ENCODE data around the gene ETV6.

ETV6 gene

GRCh38 chr12:11812586-11813437, 163.3 kb downstream of the ETV6 start:
- TF ChIP-seq TAF1 (IDR thresholded peaks at IDR 0.05; ENCODE audit: borderline replicate concordance, insufficient read depth, low read length) (no peak), SIN3A (IDR thresholded peaks at IDR 0.05; ENCODE audit: borderline replicate concordance, insufficient read depth, low read length) (no peak), REST (IDR thresholded peaks at IDR 0.05; ENCODE audit: insufficient read depth in 1 of 2, low read depth in 2 of 2, low read length in 2 of 2) (no peak), FOXP2 (optimal IDR thresholded peaks at IDR 0.05; ENCODE audit: borderline replicate concordance, extremely low read depth, extremely low read length, insufficient read depth) (no peak)

- no peak for TF ChIP-seq REST (IDR thresholded peaks at IDR 0.05; ENCODE audit: insufficient read depth in 1 of 2, low read depth in 2 of 2, low read length in 2 of 2)
- no peak for TF ChIP-seq POLR2AphosphoS5 (IDR thresholded peaks at IDR 0.05; ENCODE audit: low read depth, low read length)
- TF ChIP-seq SIN3A (IDR thresholded peaks at IDR 0.05; ENCODE audit: borderline replicate concordance, insufficient read depth, low read length), result no peak
- TF ChIP-seq FOXP2 (optimal IDR thresholded peaks at IDR 0.05; ENCODE audit: borderline replicate concordance, extremely low read depth, extremely low read length, insufficient read depth), result no peak
- TF ChIP-seq TAF1 (IDR thresholded peaks at IDR 0.05; ENCODE audit: borderline replicate concordance, insufficient read depth, low read length), result no peak
These were observed 164.0 kb downstream of the ETV6 start for GRCh38 chr12:11813438-11813813.

- TF ChIP-seq FOXP2 (optimal IDR thresholded peaks at IDR 0.05; ENCODE audit: borderline replicate concordance, extremely low read depth, extremely low read length, insufficient read depth), result no peak
- no peak for TF ChIP-seq POLR2AphosphoS5 (IDR thresholded peaks at IDR 0.05; ENCODE audit: low read depth, low read length)
- TF ChIP-seq SIN3A (IDR thresholded peaks at IDR 0.05; ENCODE audit: borderline replicate concordance, insufficient read depth, low read length), result no peak
- TF ChIP-seq REST (IDR thresholded peaks at IDR 0.05; ENCODE audit: insufficient read depth in 1 of 2, low read depth in 2 of 2, low read length in 2 of 2), result no peak
- no peak for TF ChIP-seq TAF1 (IDR thresholded peaks at IDR 0.05; ENCODE audit: borderline replicate concordance, insufficient read depth, low read length)
These were observed 164.9 kb downstream of the ETV6 start for GRCh38 chr12:11814374-11814773.

- TF ChIP-seq TAF1 (IDR thresholded peaks at IDR 0.05; ENCODE audit: borderline replicate concordance, insufficient read depth, low read length) (no peak), FOXP2 (optimal IDR thresholded peaks at IDR 0.05; ENCODE audit: borderline replicate concordance, extremely low read depth, extremely low read length, insufficient read depth) (no peak), REST (IDR thresholded peaks at IDR 0.05; ENCODE audit: insufficient read depth in 1 of 2, low read depth in 2 of 2, low read length in 2 of 2) (no peak), SIN3A (IDR thresholded peaks at IDR 0.05; ENCODE audit: borderline replicate concordance, insufficient read depth, low read length) (no peak), POLR2AphosphoS5 (IDR thresholded peaks at IDR 0.05; ENCODE audit: low read depth, low read length) (no peak)
These were observed 165.9 kb downstream of the ETV6 start for GRCh38 chr12:11815397-11815796.
